Medulla oblongata (tissue), 1 donor: ENCODE measurements around the gene HDAC5.
"Not testable (repeated sequence)": the region's sequence is repeated elsewhere in the genome, so short reads cannot be mapped to it uniquely, and the experiment has no call there.

Experiments
- DNase-seq: peaks from one replicate; pipeline ENCODE4 v3.0.0-alpha.2; 2015; ENCODE audit errors: extremely low spot score

HDAC5 gene

DNA sequence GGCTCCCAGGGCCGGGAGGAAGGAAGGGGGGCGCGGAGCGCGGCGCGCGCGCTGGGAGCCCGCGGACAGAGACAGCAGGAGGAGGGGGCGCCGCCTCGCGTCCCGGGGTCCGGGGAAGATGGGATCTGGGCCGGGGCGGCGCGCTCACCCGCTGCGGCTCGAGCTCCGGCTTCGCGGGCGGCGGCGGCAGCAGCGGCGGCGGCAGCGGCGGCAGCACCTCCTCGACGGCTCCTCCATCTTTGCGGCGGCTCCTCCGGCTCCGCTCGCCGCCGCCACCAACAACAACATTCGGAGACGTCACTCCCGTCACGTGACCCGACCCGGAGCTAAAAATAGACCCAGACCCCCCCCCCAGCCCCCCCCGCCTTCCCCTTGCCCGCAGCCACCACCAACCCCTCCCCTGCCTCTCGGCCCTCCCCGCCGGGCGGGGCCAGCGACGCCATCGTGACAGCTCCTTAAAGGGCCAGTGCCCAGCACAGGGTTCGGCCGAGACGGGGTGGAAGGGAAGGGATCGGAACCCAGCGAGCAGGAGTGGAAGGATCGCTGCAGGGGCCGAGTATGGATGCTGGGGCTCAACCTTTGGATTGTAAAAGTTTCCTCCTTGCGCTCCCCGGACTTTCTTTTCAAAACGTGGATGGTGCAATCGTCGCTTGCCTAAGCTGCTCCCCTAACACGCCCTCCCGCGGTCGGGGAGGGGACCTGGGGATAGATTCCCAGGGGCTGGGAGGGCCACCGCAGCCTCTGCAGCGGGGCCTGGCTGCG, at the start of gene HDAC5:
TSS of gene HDAC5 (minus strand) at position 286 of the 762 bp plus-strand sequence. CDS start 6,126 bp downstream, outside the sequence.
- DNase-seq: peak; percentile 98

DNA sequence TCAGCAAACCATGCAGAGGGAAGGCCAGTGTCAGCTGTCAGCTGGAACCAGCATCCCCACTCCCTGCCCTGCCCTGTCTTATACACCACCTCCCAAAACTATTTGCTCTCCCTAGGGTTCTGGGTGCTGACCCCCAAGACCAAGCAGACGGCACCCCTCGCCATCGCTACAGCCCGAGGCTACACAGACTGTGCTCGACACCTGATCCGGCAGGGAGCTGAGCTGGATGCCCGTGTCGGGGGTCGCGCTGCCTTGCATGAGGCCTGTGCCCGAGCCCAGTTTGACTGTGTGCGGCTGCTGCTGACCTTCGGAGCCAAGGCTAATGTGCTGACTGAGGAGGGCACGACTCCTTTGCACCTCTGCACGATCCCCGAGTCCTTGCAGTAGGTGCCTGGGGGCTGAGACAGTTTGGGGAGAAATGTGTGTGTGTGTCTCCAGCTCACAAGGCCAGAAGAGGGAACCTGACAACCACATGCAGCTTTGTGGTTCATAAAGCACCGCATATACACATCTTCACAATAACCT, 48.6 kb upstream of the HDAC5 start:
- no peak for DNase-seq

DNA sequence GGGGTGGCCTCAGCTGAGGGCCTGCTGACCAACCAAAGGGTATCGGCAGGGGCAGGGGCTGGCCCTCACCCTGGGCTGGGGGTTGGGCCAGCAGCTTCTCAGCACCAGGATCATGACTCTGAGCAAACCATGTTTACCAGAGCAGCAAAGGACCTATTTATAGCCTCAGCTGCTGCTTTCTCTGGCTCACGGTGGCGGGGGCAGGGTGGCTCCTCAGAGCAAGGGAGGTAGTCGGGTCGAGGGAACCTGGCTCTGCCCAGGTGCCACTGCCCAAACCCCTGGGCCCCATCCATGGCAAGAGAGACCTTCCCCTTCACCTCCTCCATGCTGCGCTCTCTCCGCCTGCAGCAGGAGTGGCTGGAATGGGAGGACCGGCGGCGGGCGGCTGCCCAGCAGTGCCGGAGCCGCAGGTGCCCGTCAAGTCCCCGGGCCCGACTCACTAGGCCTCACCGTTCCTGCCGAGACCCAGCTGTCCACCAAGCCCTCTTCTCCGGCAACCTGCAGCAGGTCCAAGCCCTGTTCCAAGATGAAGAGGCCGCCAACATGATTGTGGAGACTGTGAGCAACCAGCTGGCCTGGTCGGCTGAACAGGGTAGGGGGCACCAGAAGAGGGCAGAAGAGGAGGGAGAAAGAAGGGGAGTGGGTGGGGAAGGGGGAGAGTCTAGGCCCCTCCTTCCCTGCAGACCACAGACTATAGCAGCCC, 47.2 kb upstream of the HDAC5 start, which contains the start of gene ASB16:
TSS of gene ASB16 (plus strand) at position 206 of the 703 bp plus-strand sequence. CDS start at position 292, 86 bp downstream.
- peak; percentile 23 for DNase-seq

GRCh38 chr17:44170135-44170498, 46.7 kb upstream of the HDAC5 start:
- DNase-seq: no peak

GRCh38 chr17:44167181-44167861, 43.9 kb upstream of the HDAC5 start:
- no peak for DNase-seq

GRCh38 chr17:44164476-44164875, 41.0 kb upstream of the HDAC5 start:
- DNase-seq: no peak

DNA sequence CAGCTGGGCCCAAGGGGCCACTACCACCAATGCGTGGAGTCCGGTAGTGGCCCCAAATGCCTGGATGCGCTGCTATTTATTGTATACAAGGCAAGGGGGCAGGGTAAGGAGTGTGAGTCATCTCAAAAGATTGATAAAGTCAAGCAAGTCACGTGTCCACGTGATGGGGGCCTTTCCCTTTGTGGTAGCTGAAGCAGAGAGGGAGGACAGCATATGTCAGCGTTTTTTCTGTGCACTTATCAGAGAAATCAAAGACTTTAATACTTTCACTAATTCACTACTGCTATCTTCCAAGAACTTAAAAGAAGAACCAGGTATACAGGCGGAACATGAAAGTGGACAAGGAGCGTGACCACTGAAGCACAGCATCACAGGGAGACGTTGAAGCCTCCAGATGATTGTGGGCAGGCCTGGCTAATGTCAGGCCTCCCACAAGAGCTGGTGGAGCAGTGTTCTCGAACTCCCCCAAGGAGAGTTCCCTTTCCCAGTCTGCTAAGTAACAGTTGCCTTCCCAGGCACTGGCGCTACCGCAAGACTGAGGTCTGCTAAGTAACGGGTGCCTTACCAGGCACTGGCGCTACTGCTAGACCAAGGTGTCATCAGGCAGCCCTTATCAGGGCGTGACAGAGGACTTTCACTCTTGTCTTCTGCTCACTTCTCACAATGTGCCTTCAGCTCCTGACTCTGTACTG, 36.2 kb upstream of the HDAC5 start:
- DNase-seq: no peak

GRCh38 chr17:44155488-44155887, 32.0 kb upstream of the HDAC5 start:
- DNase-seq: no peak

DNA sequence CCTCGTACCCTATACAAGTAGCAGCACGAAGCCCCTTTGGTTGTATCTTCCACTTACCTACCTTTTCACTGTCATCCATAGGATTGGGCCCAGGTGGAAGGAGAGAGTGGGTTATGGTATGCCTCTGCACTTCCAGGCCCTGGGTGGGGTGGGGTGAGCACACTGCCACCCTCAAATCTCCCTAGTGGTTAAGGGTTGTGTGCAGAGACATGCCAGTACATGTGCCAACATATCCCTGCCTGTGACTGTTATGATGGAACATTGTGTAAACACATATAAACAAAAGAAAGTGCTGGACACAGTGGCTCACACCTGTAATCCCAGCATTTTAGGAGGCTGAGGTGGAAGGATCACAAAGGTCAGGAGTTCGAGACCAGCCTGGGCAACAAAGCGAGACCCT, 29.4 kb upstream of the HDAC5 start:
- no peak for DNase-seq

GRCh38 chr17:44149750-44150329, 26.4 kb upstream of the HDAC5 start:
- DNase-seq: no peak

GRCh38 chr17:44149066-44149465, 25.6 kb upstream of the HDAC5 start:
- DNase-seq: not testable (repeated sequence)

DNA sequence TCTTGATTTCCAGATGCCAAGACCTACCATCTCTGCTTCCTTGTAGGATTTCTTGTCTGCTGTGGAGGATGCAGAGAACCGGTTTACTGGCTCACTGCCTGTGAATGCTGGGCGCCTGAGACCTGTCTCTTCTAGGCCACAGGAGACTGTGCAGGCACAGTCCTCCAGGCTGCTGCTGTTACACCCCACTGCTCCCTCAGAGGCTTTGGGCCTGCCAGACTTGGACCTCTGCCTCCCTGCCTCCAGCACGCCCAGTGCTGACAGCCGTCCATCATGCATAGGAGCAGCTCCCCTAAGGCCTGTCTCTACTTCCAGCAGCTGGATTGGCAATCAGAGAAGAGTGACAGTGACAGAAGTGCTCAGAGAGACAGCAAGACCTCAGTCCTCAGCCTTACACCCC, 24.4 kb upstream of the HDAC5 start:
- DNase-seq: no peak

DNA sequence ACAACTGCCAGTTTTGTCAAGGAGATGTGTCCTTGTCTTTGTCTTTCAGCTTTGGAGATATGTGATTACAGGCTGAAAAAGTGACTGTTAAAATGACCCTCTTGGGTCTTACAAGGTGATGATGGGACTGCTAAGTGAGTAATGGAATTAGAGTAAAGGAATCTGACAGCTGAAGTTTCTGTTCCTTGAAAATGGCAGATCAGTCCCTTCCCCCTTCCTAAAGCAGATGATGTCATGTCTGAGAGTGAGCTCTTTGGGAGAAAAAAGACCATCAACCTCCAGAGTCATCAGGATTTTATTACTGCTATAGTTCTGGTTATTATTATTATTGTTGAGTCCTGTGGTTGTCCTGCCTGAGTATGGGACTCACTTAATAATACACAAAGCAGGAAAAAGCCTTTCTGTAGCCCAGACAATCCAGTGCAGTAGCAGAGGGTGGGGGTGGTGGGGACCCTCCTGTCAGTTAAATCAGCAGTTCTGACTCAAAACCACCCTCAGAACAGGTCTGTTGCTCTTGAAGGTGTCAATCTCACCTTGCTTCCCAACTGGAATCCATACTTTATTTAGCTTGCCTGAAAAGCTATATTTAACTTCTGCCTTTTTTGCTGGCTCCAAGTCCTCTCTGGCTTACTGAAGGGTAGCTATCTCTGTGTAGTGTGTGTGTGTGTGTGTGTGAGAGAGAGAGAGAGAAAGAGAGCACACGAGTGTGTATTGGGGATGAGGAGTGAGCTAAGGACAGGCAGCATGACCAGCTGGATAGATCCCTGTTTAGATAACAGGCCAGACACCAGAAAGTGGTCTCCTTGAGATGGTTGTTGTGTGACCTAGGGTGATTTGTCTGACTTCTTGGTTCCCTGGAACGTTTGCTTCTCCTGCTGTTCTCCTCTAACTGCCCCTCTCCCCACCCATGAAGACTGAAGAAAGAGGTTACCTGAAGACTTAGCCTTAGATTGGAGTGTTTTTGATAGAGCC, 23.2 kb upstream of the HDAC5 start:
- no peak for DNase-seq

GRCh38 chr17:44144966-44145739, 21.7 kb upstream of the HDAC5 start:
- no peak for DNase-seq

GRCh38 chr17:44143921-44144320, 20.5 kb upstream of the HDAC5 start:
- not testable (repeated sequence) for DNase-seq

DNA sequence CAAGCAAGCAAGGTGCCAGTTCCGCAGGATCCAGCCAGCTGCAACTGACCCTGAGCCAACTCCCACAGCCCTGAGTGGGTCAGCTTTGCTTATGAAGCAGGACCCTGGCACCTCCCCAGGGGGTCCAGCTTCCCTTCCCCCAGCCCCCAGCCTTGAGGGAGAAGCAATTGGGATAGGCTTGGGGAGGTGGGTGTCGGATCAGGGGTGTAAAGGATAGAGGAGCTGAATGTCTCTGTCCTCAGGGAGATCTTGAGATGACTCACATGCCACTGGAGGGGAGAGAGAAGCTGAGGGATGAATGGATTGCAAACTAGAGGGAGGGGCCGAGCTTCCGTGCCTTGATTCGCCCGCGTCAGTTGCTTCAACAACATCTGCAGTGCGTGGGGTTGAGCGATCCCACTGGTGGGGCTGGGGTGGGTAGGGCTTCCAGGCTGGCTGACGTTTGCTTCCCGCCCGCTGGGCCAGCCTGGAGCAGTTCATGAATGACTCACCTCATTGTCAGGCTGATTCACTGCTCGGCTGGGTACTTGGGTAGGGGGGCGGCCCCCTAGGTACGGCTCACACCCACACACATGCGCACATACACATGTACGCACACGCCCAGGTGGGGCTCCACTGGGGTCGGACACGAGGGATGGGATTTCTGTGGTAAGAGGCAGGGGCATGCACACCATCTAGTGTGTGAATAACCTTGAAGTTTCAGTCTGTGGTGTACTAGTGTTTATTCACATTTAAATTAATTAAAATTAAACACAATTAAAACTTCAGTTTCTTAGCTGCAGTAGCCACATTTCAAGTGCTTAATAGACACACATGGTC, 14.7 kb upstream of the HDAC5 start:
- DNase-seq: peak; percentile 35

DNA sequence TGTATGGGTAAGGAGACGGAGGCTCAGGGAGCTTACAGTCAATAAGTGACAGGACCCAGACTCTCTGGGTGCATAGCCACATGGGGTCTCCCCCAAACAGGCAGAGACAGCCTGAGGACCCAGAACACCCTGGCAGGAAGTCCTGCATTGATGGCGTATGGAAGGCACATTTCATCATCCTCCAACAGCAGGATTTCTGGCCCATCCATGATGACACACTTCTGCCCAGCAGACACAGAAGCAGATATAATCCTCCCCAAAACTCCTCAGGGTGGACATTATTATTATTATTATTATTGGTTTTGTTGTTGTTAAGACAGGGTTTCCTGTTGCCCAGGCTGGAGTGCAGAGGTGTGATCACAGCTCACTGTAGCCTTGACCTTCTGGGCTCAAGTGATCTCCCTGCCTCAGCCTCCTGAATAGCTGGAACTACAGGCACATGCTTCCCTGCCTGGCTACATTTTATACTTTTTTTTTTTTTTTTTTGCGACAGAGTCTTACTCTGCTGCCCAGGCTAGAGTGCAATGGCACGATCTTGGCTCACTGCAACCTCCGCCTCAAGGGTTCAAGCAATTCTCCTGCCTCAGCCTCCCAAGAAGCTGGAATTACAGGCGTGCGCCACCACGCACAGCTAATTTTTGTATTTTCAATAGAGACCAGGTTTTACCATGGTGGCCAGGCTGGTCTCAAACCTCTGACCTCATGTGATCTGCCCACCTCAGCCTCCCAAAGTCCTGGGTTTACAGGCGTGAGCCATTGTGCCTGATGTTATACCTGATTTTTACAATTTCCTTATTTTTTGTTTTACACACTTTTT, 11.5 kb upstream of the HDAC5 start:
- no peak for DNase-seq
